Panc1 (cell line): ENCODE measurements around the gene OR5H15. TPM values are rescaled to one million over a fixed set of nuclear protein-coding genes. Genes with fewer than 3 reads are reported as not detected.

Source experiments
- ATAC-seq: fragments of 200-7000 bp; cut with Tn5 transposase; 2 replicates; pipeline ENCODE4 v1.9.1; 2020; ENCODE audit warnings: mild to moderate bottlenecking, moderate library complexity
- Bru-seq: library from RNA; stranded (reverse); fragments of 400-500 nt; gene quantifications from one replicate; lab custom pipeline; 2021; lab: Mats Ljungman, UMichigan
- BruChase-seq, 2 experiments: library from RNA; stranded (reverse); fragments of 400-500 nt; gene quantifications; one replicate each; lab custom pipeline; 2021; lab: Mats Ljungman, UMichigan
- BruUV-seq: library from RNA; stranded (reverse); fragments of 400-500 nt; replicated peaks from 2 replicates; lab custom pipeline; 2021; lab: Mats Ljungman, UMichigan
- CTCF ChIA-PET: fragments of 300-600 bp; sonication (Branson Sonifier 250); formaldehyde crosslinking; loops from one replicate; lab custom pipeline; 2022; ENCODE audit warnings: antibody characterized with exemption; lab: Charles Lee
- POLR2A ChIA-PET: fragments of 300-600 bp; sonication (Branson Sonifier 250); formaldehyde crosslinking; loops from one replicate; lab custom pipeline; 2022; ENCODE audit warnings: antibody characterized with exemption; lab: Charles Lee
- DNase-seq: peaks from one replicate; pipeline ENCODE4 v3.0.0-alpha.2; 2010; ENCODE audit warnings: low read depth, low spot score
- H3K27ac ChIP-seq: 2 replicates; pipeline ENCODE4 v1.5.1; 2011; ENCODE audit warnings: mild to moderate bottlenecking, low read length, inconsistent platforms
- H3K27me3 ChIP-seq: fragments of 200-500 bp; sonication (Bioruptor generic); 2 replicates; pipeline ENCODE4 v1.6.0; 2014; ENCODE audit warnings: low read length, inconsistent platforms; ENCODE audit not compliant: control insufficient read depth, insufficient read depth
- H3K36me3 ChIP-seq: fragments of 200-500 bp; sonication (Bioruptor generic); 2 replicates; pipeline ENCODE4 v1.5.1; 2014; ENCODE audit warnings: inconsistent platforms, mild to moderate bottlenecking, low read length, moderate library complexity; ENCODE audit not compliant: control insufficient read depth, insufficient read depth
- H3K4me1 ChIP-seq: 2 replicates; pipeline ENCODE4 v1.5.1; 2011; ENCODE audit warnings: inconsistent platforms, mild to moderate bottlenecking, low read length, moderate library complexity; ENCODE audit not compliant: control insufficient read depth, insufficient read depth
- H3K4me3 ChIP-seq, 2 experiments: 2 replicates each; pipeline ENCODE4 v1.5.1; 2011 to 2012; ENCODE audit warnings: low read depth in 2 of 2, low read length in 2 of 2, mild to moderate bottlenecking in 2 of 2, inconsistent platforms in 1 of 2, moderate library complexity in 1 of 2
- H3K9me3 ChIP-seq: fragments of 200-500 bp; sonication (Bioruptor generic); 2 replicates; pipeline ENCODE4 v1.5.1; 2014; ENCODE audit warnings: low read depth, mild to moderate bottlenecking, inconsistent platforms, low read length, moderate library complexity; ENCODE audit not compliant: control insufficient read depth, insufficient read depth
- CTCF ChIP-seq: fragments of 450-650 bp; IDR thresholded peaks from 2 replicates; pipeline ENCODE4 v1.5.1; 2017; ENCODE audit warnings: mild to moderate bottlenecking
- POLR2AphosphoS5 ChIP-seq: IDR thresholded peaks from 2 replicates; pipeline ENCODE4 v1.6.1; 2012; ENCODE audit warnings: mild to moderate bottlenecking, low read depth, low read length, moderate library complexity
- REST ChIP-seq, 2 experiments: IDR thresholded peaks; 2 replicates each; pipeline ENCODE4 v1.6.1; 2011 to 2012; ENCODE audit warnings: low read depth in 2 of 2, control low read depth in 1 of 2, low read length in 1 of 2, mild to moderate bottlenecking in 1 of 2, moderate library complexity in 1 of 2; ENCODE audit not compliant: insufficient read depth in 1 of 2
- SIN3A ChIP-seq: IDR thresholded peaks from 2 replicates; pipeline ENCODE4 v1.6.1; 2012; ENCODE audit warnings: low read depth, mild to moderate bottlenecking, low read length, moderate library complexity, borderline replicate concordance; ENCODE audit not compliant: insufficient read depth
- TCF7L2 ChIP-seq: IDR thresholded peaks from 2 replicates; pipeline ENCODE4 v1.6.1; 2011; ENCODE audit warnings: mild to moderate bottlenecking, low read depth, low read length, inconsistent platforms
- in situ Hi-C: cut with HindIII; loops from 2 replicates; pipeline ENCODE4 v1.10.0; 2016; ENCODE audit warnings: low sequenced_read_pairs, low pct_unique_long_range_greater_than_20kb
- intact Hi-C: fragments of 100-400 bp; cut with micrococcal nuclease; formaldehyde crosslinking; loops from one replicate; pipeline ENCODE4 v1.10.0; 2022; ENCODE audit not compliant: unreplicated experiment
- long read RNA-seq: library from polyadenylated mRNA; unstranded; transcript quantifications from one replicate; pipeline ENCODE4 v2.0.0, GENCODE V29; 2021; ENCODE audit not compliant: unreplicated experiment
- polyA plus RNA-seq: library from polyadenylated mRNA; unstranded; fragments of >200 nt; gene quantifications from one replicate; pipeline ENCODE4 v1.2.1, GENCODE V29; 2012; ENCODE audit warnings: missing spikeins; ENCODE audit not compliant: insufficient read length
- total RNA-seq: library from RNA; stranded (reverse); gene quantifications from one replicate; pipeline ENCODE4 v1.2.1, GENCODE V29; 2021; ENCODE audit not compliant: unreplicated experiment

OR5H15 gene
- total RNA-seq = not detected
- polyA plus RNA-seq = not detected
- not detected for Bru-seq, nascent RNA
- not detected for BruChase-seq, experiment 1, labeled RNA remaining after a 2-hour chase
- BruChase-seq, experiment 2, labeled RNA remaining after a 6-hour chase = not detected
- long read RNA-seq = 0 reads

- in situ Hi-C loops = no loop called here
- ATAC-seq = no peak
- POLR2A ChIA-PET = no interaction called here
Measured at GRCh38 chr3:98166396-98166795, at the start of gene OR5H15. Gene OR5H15, plus strand, starts transcription at chr3:98166696. Its CDS starts 2,004 bp downstream, at chr3:98168700.

GRCh38 chr3:98130421-98130820, 36.1 kb upstream of the OR5H15 start, which contains the start of gene OR5H1:
Gene OR5H1, plus strand, starts transcription at chr3:98130721. Its CDS starts 1,977 bp downstream, at chr3:98132698.
- intact Hi-C loops = no loop called here
- CTCF ChIA-PET = no interaction called here
- no peak for ATAC-seq
- no peak for DNase-seq
- POLR2A ChIA-PET = no interaction called here
- BruUV-seq = no TSS peak
- TF ChIP-seq REST (IDR thresholded peaks at IDR 0.05; ENCODE audit: insufficient read depth in 1 of 2, low read depth in 2 of 2, low read length in 1 of 2) = no peak
- TF ChIP-seq TCF7L2 = no peak
- TF ChIP-seq CTCF = no peak
- no peak for TF ChIP-seq SIN3A
- no peak for TF ChIP-seq POLR2AphosphoS5
- no peaks in the 10 kb centered on the region for H3K27me3 ChIP-seq
- no peak within 1 kb of the TSS for H3K27ac ChIP-seq
- H3K4me1 ChIP-seq = no peaks in the 10 kb centered on the region
- no peak within 1 kb of the TSS for H3K4me3 ChIP-seq
- H3K36me3 ChIP-seq = no peaks in the 10 kb centered on the region
- in situ Hi-C loops = no loop called here
- H3K9me3 ChIP-seq = no peaks in the 10 kb centered on the region

More at GRCh38 chr3:98166396-98166795, at the start of gene OR5H15:
- no peaks in the 10 kb centered on the region for H3K36me3 ChIP-seq
- no peaks in the 10 kb centered on the region for H3K27me3 ChIP-seq
- 0 out of 2 replicates have a peak, but pooled peaks cover 2% of the 10 kb centered on the region for H3K9me3 ChIP-seq
- no peak within 1 kb of the TSS for H3K4me3 ChIP-seq
- intact Hi-C loops = no loop called here
- no peak within 1 kb of the TSS for H3K27ac ChIP-seq
- DNase-seq = no peak
- CTCF ChIA-PET = no interaction called here
- H3K4me1 ChIP-seq = no peaks in the 10 kb centered on the region
- BruUV-seq = no TSS peak
- TF ChIP-seq POLR2AphosphoS5 (no peak), CTCF (no peak), SIN3A (no peak), TCF7L2 (no peak), REST (IDR thresholded peaks at IDR 0.05; ENCODE audit: insufficient read depth in 1 of 2, low read depth in 2 of 2, low read length in 1 of 2) (no peak)
